GM23338 (cell line): Measurements from ENCODE around the gene ACSF3. TPM values are rescaled to one million over a fixed set of nuclear protein-coding genes. Genes with fewer than 3 reads are reported as not detected.

ENCODE experiments used
- ATAC-seq: fragments of 200-7000 bp; cut with Tn5 transposase; 3 replicates; pipeline ENCODE4 v1.9.1; 2020
- DNase-seq: peaks from one replicate; pipeline ENCODE4 v3.0.0-alpha.2; 2015; ENCODE audit warnings: low spot score
- H2AFZ ChIP-seq: fragments of 200-600 bp; sonication (generic); 2 replicates; pipeline ENCODE4 v1.8.0; 2016; ENCODE audit warnings: antibody characterized with exemption, mild to moderate bottlenecking, moderate library complexity
- H3F3A ChIP-seq: fragments of 200-600 bp; sonication (generic); replicated peaks from 2 replicates; pipeline ENCODE4 v1.8.0; 2017; ENCODE audit warnings: antibody characterized with exemption, mixed run types, low read depth
- H3K27ac ChIP-seq: fragments of 200-600 bp; sonication (generic); 2 replicates; pipeline ENCODE4 v1.6.1; 2016; ENCODE audit warnings: low read depth
- H3K27me3 ChIP-seq: fragments of 200-600 bp; sonication (generic); 2 replicates; pipeline ENCODE4 v1.8.0; 2016; ENCODE audit warnings: mild to moderate bottlenecking, mixed run types, moderate library complexity; ENCODE audit not compliant: insufficient read depth
- H3K36me3 ChIP-seq: fragments of 200-600 bp; sonication (generic); 2 replicates; pipeline ENCODE4 v1.8.0; 2016; ENCODE audit warnings: mild to moderate bottlenecking; ENCODE audit not compliant: insufficient read depth
- H3K4me1 ChIP-seq: fragments of 200-600 bp; sonication (generic); 2 replicates; pipeline ENCODE4 v1.8.0; 2016; ENCODE audit warnings: mild to moderate bottlenecking, moderate library complexity; ENCODE audit not compliant: insufficient read depth
- H3K4me2 ChIP-seq: fragments of 200-600 bp; sonication (generic); 2 replicates; pipeline ENCODE4 v1.7.1; 2017; ENCODE audit warnings: mixed run types
- H3K4me3 ChIP-seq: fragments of 200-600 bp; sonication (generic); 2 replicates; pipeline ENCODE4 v1.6.1; 2016; ENCODE audit warnings: mixed run types
- H3K79me2 ChIP-seq: fragments of 200-600 bp; sonication (generic); replicated peaks from 2 replicates; pipeline ENCODE4 v1.8.0; 2017; ENCODE audit warnings: mild to moderate bottlenecking; ENCODE audit not compliant: insufficient read depth
- H3K9me2 ChIP-seq: fragments of 200-600 bp; sonication (generic); 2 replicates; pipeline ENCODE4 v1.8.0; 2017; ENCODE audit not compliant: insufficient read depth
- H4K20me1 ChIP-seq: fragments of 200-600 bp; sonication (generic); replicated peaks from 2 replicates; pipeline ENCODE4 v1.8.0; 2017; ENCODE audit warnings: mild to moderate bottlenecking; ENCODE audit not compliant: insufficient read depth
- H3K27ac Mint-ChIP-seq: 2 replicates; pipeline ENCODE4 v1.8.0; 2020; ENCODE audit warnings: inconsistent platforms, mild to moderate bottlenecking, moderate library complexity, mixed read lengths
- H3K27me3 Mint-ChIP-seq: 3 replicates; pipeline ENCODE4 v1.8.0; 2022; ENCODE audit warnings: low read depth, mild to moderate bottlenecking, moderate library complexity, mixed read lengths, inconsistent platforms; ENCODE audit not compliant: insufficient read depth, poor library complexity
- H3K36me3 Mint-ChIP-seq: 3 replicates; pipeline ENCODE4 v1.8.0; 2021; ENCODE audit warnings: low read depth, mild to moderate bottlenecking, inconsistent platforms, moderate library complexity, mixed read lengths
- H3K4me1 Mint-ChIP-seq: 3 replicates; pipeline ENCODE4 v1.8.0; 2020; ENCODE audit warnings: mild to moderate bottlenecking, inconsistent platforms, mixed read lengths
- H3K4me3 Mint-ChIP-seq: 3 replicates; pipeline ENCODE4 v1.8.0; 2021; ENCODE audit warnings: moderate library complexity, mild to moderate bottlenecking, inconsistent platforms, mixed read lengths
- H3K9me3 Mint-ChIP-seq: 3 replicates; pipeline ENCODE4 v1.8.0; 2020; ENCODE audit warnings: moderate library complexity, mild to moderate bottlenecking, inconsistent platforms, mixed read lengths
- CREB1 ChIP-seq: fragments of 250-450 bp; sonication (Bioruptor Pico); IDR thresholded peaks from 2 replicates; pipeline ENCODE4 v1.5.0; 2020; ENCODE audit warnings: low read depth, mild to moderate bottlenecking, moderate library complexity
- EZH2 ChIP-seq: fragments of 200-600 bp; sonication (generic); IDR thresholded peaks from one replicate; pipeline ENCODE4 v1.8.0; 2017; ENCODE audit warnings: antibody characterized with exemption, mild to moderate bottlenecking, low read depth; ENCODE audit not compliant: unreplicated experiment
- EZH2phosphoT487 ChIP-seq: fragments of 200-600 bp; sonication (generic); IDR thresholded peaks from one replicate; pipeline ENCODE4 v1.8.1; 2018; ENCODE audit warnings: antibody characterized with exemption; ENCODE audit not compliant: unreplicated experiment
- JUNB ChIP-seq: IDR thresholded peaks from one replicate; pipeline ENCODE4 v1.6.1; 2016; ENCODE audit warnings: antibody characterized with exemption; ENCODE audit not compliant: unreplicated experiment
- NANOG ChIP-seq: IDR thresholded peaks from 2 replicates; pipeline ENCODE4 v1.6.1; 2016; ENCODE audit warnings: antibody characterized with exemption, borderline replicate concordance
- POLR2AphosphoS5 ChIP-seq: IDR thresholded peaks from 2 replicates; pipeline ENCODE4 v1.6.1; 2016; ENCODE audit warnings: antibody characterized with exemption, low read depth
- STAT1 ChIP-seq: IDR thresholded peaks from one replicate; pipeline ENCODE4 v1.6.1; 2016; ENCODE audit warnings: antibody characterized with exemption; ENCODE audit not compliant: unreplicated experiment
- ZNF114 ChIP-seq: fragments of 250-450 bp; sonication (Bioruptor Pico); IDR thresholded peaks from 2 replicates; pipeline ENCODE4 v1.5.0; 2020; ENCODE audit warnings: mild to moderate bottlenecking, moderate library complexity
- ZNF331 ChIP-seq: fragments of 250-450 bp; sonication (Bioruptor Pico); IDR thresholded peaks from 2 replicates; pipeline ENCODE4 v1.5.0; 2020; ENCODE audit warnings: low read depth, mild to moderate bottlenecking, moderate library complexity
- polyA plus RNA-seq: library from polyadenylated mRNA; unstranded; fragments of >200 nt; fragmentation: Nextera tagmentation; extraction: Ambion mirVana; gene quantifications from 2 replicates; pipeline ENCODE4 v1.2.1, GENCODE V29; 2016
- total RNA-seq: library from RNA; depleted of rRNA; stranded (reverse); fragments of >200 nt; shearing (Covaris generic); gene quantifications from 2 replicates; pipeline ENCODE4 v1.2.3, GENCODE V29; 2014
- TF ChIP-seq, protein P1 (sequence below): fragments of 250-450 bp; sonication (Bioruptor Pico); IDR thresholded peaks from 2 replicates; pipeline ENCODE4 v1.5.0; 2020; ENCODE audit warnings: mild to moderate bottlenecking, moderate library complexity
- TF ChIP-seq, protein P2 (sequence below): IDR thresholded peaks from one replicate; pipeline ENCODE4 v1.6.1; 2018; ENCODE audit warnings: antibody characterized with exemption; ENCODE audit not compliant: unreplicated experiment
- TF ChIP-seq, protein P3 (sequence below): IDR thresholded peaks from 2 replicates; pipeline ENCODE4 v1.6.1; 2016; ENCODE audit warnings: antibody characterized with exemption

The ACSF3 gene
- total and polyA plus RNA-seq, 2 experiments from 2014 or later, result 12.8 to 23.1 TPM

GRCh38 chr16:89193576-89194293, 100.1 kb downstream of the ACSF3 start:
- peak overlapping the region; percentile 82 for H3K4me2 ChIP-seq

More at GRCh38 chr16:89193576-89194293, 100.1 kb downstream of the ACSF3 start:
- Histone ChIP-seq H3K4me3 (peak overlapping the region; percentile 52), H3K36me3 (no peaks in the 10 kb centered on the region), H3K27me3 (no peaks in the 10 kb centered on the region), H2AFZ (no peak overlapping the region), H3K79me2 (no peaks in the 10 kb centered on the region), H3K9me2 (no peaks in the 10 kb centered on the region), H3K4me1 (no peaks in the 10 kb centered on the region), H3F3A (no peaks in the 10 kb centered on the region), H3K27ac (no peak overlapping the region), H4K20me1 (no peaks in the 10 kb centered on the region)
- Mint-ChIP-seq H3K4me3 (peak overlapping the region; percentile 42; the same call in 1 of the 3 replicates), H3K27me3 (peaks cover 17% of the 10 kb centered on the region), H3K9me3 (peaks cover 5% of the 10 kb centered on the region; the same call in 1 of the 3 replicates), H3K27ac (no peak overlapping the region), H3K36me3 (no peaks in the 10 kb centered on the region), H3K4me1 (no peaks in the 10 kb centered on the region)
- TF ChIP-seq, protein P1, sequence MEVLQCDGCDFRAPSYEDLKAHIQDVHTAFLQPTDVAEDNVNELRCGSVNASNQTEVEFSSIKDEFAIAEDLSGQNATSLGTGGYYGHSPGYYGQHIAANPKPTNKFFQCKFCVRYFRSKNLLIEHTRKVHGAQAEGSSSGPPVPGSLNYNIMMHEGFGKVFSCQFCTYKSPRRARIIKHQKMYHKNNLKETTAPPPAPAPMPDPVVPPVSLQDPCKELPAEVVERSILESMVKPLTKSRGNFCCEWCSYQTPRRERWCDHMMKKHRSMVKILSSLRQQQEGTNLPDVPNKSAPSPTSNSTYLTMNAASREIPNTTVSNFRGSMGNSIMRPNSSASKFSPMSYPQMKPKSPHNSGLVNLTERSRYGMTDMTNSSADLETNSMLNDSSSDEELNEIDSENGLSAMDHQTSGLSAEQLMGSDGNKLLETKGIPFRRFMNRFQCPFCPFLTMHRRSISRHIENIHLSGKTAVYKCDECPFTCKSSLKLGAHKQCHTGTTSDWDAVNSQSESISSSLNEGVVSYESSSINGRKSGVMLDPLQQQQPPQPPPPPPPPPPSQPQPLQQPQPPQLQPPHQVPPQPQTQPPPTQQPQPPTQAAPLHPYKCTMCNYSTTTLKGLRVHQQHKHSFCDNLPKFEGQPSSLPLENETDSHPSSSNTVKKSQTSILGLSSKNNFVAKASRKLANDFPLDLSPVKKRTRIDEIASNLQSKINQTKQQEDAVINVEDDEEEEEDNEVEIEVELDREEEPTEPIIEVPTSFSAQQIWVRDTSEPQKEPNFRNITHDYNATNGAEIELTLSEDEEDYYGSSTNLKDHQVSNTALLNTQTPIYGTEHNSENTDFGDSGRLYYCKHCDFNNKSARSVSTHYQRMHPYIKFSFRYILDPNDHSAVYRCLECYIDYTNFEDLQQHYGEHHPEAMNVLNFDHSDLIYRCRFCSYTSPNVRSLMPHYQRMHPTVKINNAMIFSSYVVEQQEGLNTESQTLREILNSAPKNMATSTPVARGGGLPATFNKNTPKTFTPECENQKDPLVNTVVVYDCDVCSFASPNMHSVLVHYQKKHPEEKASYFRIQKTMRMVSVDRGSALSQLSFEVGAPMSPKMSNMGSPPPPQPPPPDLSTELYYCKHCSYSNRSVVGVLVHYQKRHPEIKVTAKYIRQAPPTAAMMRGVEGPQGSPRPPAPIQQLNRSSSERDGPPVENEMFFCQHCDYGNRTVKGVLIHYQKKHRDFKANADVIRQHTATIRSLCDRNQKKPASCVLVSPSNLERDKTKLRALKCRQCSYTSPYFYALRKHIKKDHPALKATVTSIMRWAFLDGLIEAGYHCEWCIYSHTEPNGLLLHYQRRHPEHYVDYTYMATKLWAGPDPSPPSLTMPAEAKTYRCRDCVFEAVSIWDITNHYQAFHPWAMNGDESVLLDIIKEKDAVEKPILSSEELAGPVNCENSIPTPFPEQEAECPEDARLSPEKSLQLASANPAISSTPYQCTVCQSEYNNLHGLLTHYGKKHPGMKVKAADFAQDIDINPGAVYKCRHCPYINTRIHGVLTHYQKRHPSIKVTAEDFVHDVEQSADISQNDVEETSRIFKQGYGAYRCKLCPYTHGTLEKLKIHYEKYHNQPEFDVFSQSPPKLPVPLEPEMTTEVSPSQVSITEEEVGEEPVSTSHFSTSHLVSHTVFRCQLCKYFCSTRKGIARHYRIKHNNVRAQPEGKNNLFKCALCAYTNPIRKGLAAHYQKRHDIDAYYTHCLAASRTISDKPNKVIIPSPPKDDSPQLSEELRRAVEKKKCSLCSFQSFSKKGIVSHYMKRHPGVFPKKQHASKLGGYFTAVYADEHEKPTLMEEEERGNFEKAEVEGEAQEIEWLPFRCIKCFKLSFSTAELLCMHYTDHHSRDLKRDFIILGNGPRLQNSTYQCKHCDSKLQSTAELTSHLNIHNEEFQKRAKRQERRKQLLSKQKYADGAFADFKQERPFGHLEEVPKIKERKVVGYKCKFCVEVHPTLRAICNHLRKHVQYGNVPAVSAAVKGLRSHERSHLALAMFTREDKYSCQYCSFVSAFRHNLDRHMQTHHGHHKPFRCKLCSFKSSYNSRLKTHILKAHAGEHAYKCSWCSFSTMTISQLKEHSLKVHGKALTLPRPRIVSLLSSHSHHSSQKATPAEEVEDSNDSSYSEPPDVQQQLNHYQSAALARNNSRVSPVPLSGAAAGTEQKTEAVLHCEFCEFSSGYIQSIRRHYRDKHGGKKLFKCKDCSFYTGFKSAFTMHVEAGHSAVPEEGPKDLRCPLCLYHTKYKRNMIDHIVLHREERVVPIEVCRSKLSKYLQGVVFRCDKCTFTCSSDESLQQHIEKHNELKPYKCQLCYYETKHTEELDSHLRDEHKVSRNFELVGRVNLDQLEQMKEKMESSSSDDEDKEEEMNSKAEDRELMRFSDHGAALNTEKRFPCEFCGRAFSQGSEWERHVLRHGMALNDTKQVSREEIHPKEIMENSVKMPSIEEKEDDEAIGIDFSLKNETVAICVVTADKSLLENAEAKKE (CRISPR knock-in tag), result no peak
- TF ChIP-seq JUNB, result no peak
- no peak for TF ChIP-seq POLR2AphosphoS5
- TF ChIP-seq EZH2, result no peak
- TF ChIP-seq ZNF331 (CRISPR knock-in tag), result no peak
- TF ChIP-seq CREB1 (CRISPR knock-in tag), result no peak
- no peak for TF ChIP-seq EZH2phosphoT487
- TF ChIP-seq NANOG, result no peak
- TF ChIP-seq ZNF114 (CRISPR knock-in tag), result no peak
- TF ChIP-seq, protein P2, sequence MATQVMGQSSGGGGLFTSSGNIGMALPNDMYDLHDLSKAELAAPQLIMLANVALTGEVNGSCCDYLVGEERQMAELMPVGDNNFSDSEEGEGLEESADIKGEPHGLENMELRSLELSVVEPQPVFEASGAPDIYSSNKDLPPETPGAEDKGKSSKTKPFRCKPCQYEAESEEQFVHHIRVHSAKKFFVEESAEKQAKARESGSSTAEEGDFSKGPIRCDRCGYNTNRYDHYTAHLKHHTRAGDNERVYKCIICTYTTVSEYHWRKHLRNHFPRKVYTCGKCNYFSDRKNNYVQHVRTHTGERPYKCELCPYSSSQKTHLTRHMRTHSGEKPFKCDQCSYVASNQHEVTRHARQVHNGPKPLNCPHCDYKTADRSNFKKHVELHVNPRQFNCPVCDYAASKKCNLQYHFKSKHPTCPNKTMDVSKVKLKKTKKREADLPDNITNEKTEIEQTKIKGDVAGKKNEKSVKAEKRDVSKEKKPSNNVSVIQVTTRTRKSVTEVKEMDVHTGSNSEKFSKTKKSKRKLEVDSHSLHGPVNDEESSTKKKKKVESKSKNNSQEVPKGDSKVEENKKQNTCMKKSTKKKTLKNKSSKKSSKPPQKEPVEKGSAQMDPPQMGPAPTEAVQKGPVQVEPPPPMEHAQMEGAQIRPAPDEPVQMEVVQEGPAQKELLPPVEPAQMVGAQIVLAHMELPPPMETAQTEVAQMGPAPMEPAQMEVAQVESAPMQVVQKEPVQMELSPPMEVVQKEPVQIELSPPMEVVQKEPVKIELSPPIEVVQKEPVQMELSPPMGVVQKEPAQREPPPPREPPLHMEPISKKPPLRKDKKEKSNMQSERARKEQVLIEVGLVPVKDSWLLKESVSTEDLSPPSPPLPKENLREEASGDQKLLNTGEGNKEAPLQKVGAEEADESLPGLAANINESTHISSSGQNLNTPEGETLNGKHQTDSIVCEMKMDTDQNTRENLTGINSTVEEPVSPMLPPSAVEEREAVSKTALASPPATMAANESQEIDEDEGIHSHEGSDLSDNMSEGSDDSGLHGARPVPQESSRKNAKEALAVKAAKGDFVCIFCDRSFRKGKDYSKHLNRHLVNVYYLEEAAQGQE, result no peak
- TF ChIP-seq, protein P3, sequence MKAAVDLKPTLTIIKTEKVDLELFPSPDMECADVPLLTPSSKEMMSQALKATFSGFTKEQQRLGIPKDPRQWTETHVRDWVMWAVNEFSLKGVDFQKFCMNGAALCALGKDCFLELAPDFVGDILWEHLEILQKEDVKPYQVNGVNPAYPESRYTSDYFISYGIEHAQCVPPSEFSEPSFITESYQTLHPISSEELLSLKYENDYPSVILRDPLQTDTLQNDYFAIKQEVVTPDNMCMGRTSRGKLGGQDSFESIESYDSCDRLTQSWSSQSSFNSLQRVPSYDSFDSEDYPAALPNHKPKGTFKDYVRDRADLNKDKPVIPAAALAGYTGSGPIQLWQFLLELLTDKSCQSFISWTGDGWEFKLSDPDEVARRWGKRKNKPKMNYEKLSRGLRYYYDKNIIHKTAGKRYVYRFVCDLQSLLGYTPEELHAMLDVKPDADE, result no peak
- TF ChIP-seq STAT1, result no peak
- ATAC-seq (peak; percentile 21), DNase-seq (peak; percentile 61)
